NCI-H2081 (cell line): Measurements from ENCODE around the gene RNU5D-1.

Experiments
- DNase-seq, 2 experiments: peaks; one replicate each; lab custom pipeline; 2025; lab: John Stamatoyannopoulos, UW

Gene RNU5D-1

GRCh38 chr1:44733365-44733764 is 2.4 kb upstream of the RNU5D-1 start:
- DNase-seq, result no peak

- DNase-seq, result no peak
Measured at GRCh38 chr1:44724955-44725698, 5.8 kb downstream of the RNU5D-1 start.

GRCh38 chr1:44724296-44724954 is 6.5 kb downstream of the RNU5D-1 start:
- no peak for DNase-seq

GRCh38 chr1:44723496-44724295 is 7.3 kb downstream of the RNU5D-1 start:
- no peak for DNase-seq

- DNase-seq, result no peak
Measured at GRCh38 chr1:44723064-44723463, 7.9 kb downstream of the RNU5D-1 start.

- DNase-seq, result peak in 1 of 2 experiments; percentile 38
Measured at GRCh38 chr1:44721485-44722361, 9.2 kb downstream of the RNU5D-1 start.

GRCh38 chr1:44720281-44720680 is 10.7 kb downstream of the RNU5D-1 start:
- no peak for DNase-seq

- no peak for DNase-seq
Measured at GRCh38 chr1:44719318-44719717, 11.7 kb downstream of the RNU5D-1 start.

- DNase-seq, result no peak
Measured at GRCh38 chr1:44718091-44718490, 12.9 kb downstream of the RNU5D-1 start.

- DNase-seq, result no peak
Measured at GRCh38 chr1:44717653-44718052, 13.3 kb downstream of the RNU5D-1 start.

- DNase-seq, result no peak
Measured at GRCh38 chr1:44717156-44717555, 13.8 kb downstream of the RNU5D-1 start.

GRCh38 chr1:44714944-44715571 is 15.9 kb downstream of the RNU5D-1 start:
- peak; percentile 83 for DNase-seq

- no peak for DNase-seq
Measured at GRCh38 chr1:44714532-44714931, 16.4 kb downstream of the RNU5D-1 start.

GRCh38 chr1:44713321-44713781 is 17.6 kb downstream of the RNU5D-1 start:
- DNase-seq, result peak; percentile 23 to 65

- DNase-seq, result no peak
Measured at GRCh38 chr1:44707959-44708831, 22.8 kb downstream of the RNU5D-1 start.

- no peak for DNase-seq
Measured at GRCh38 chr1:44707112-44707881, 23.7 kb downstream of the RNU5D-1 start.

- no peak for DNase-seq
Measured at GRCh38 chr1:44705938-44706337, 25.0 kb downstream of the RNU5D-1 start.

- DNase-seq, result no peak
Measured at GRCh38 chr1:44705470-44705869, 25.5 kb downstream of the RNU5D-1 start.

GRCh38 chr1:44701141-44701573 is 29.8 kb downstream of the RNU5D-1 start:
- DNase-seq, result no peak
